K562 (cell line): Measurements from ENCODE around the gene FBXW8. TPM values are rescaled to one million over a fixed set of nuclear protein-coding genes. Genes with fewer than 3 reads are reported as not detected.

Source experiments
- CHD1 ChIP-seq: fragments of 200-600 bp; sonication (generic); IDR thresholded peaks from one replicate; pipeline ENCODE4 v1.6.1; 2012; ENCODE audit warnings: mild to moderate bottlenecking, moderate library complexity, low read length, inconsistent platforms
- E2F3 ChIP-seq: fragments of 250-450 bp; sonication (Bioruptor Pico); IDR thresholded peaks from 2 replicates; pipeline ENCODE4 v1.4.0; 2020; ENCODE audit warnings: mild to moderate bottlenecking
- ETV1 ChIP-seq: fragments of 450-650 bp; conservative IDR thresholded peaks from 2 replicates; pipeline ENCODE4 v1.6.1; 2016; ENCODE audit warnings: missing genetic modification characterization, control low read depth, low read depth, missing compliant biosample characterization
- HDAC1 ChIP-seq, 2 experiments: fragments of 450-650 bp; IDR thresholded peaks; 2 replicates each; pipeline ENCODE4 v1.6.1; 2016 to 2017; ENCODE audit warnings: inconsistent platforms in 1 of 2, mild to moderate bottlenecking in 1 of 2, moderate library complexity in 1 of 2
- HMGN3 ChIP-seq: IDR thresholded peaks from 2 replicates; pipeline ENCODE4 v1.6.1; 2011; ENCODE audit warnings: borderline replicate concordance, low read depth, mild to moderate bottlenecking, mixed read lengths, low read length; ENCODE audit not compliant: insufficient read length; ENCODE audit errors: extremely low read depth
- IRF2 ChIP-seq: sonication (generic); formaldehyde crosslinking; IDR thresholded peaks from 2 replicates; pipeline ENCODE4 v1.8.1; 2022; ENCODE audit warnings: mild to moderate bottlenecking, missing genetic modification reagents
- LCOR ChIP-seq: sonication (generic); formaldehyde crosslinking; IDR thresholded peaks from 2 replicates; pipeline ENCODE4 v1.8.0; 2022; ENCODE audit warnings: mild to moderate bottlenecking, missing genetic modification reagents
- MAFF ChIP-seq: IDR thresholded peaks from 2 replicates; pipeline ENCODE4 v1.6.1; 2012; ENCODE audit warnings: low read length, improper control_type of control experiment
- NFRKB ChIP-seq: fragments of 450-650 bp; IDR thresholded peaks from 2 replicates; pipeline ENCODE4 v1.6.1; 2016; ENCODE audit warnings: low read depth
- PCBP2 ChIP-seq: fragments of 200-400 bp; formaldehyde crosslinking; IDR thresholded peaks from 2 replicates; pipeline ENCODE4 v1.6.1; 2018; ENCODE audit warnings: low read length, low read depth, mild to moderate bottlenecking, moderate library complexity; ENCODE audit not compliant: poor library complexity, severe bottlenecking
- PRDM10 ChIP-seq: fragments of 450-650 bp; IDR thresholded peaks from 2 replicates; pipeline ENCODE4 v1.6.1; 2018; ENCODE audit not compliant: partially characterized antibody
- SREBF1 ChIP-seq: fragments of 150-350 bp; IDR thresholded peaks from 2 replicates; pipeline ENCODE4 v1.6.1; 2014; ENCODE audit warnings: antibody characterized with exemption, low read depth, low read length, borderline replicate concordance
- TCF7L2 ChIP-seq: fragments of 150-350 bp; IDR thresholded peaks from 2 replicates; pipeline ENCODE4 v1.6.1; 2016; ENCODE audit warnings: low read depth, mild to moderate bottlenecking, low read length, moderate library complexity
- ZBTB12 ChIP-seq: fragments of 250-450 bp; sonication (Bioruptor Pico); IDR thresholded peaks from 2 replicates; pipeline ENCODE4 v1.4.0; 2020
- ZNF184 ChIP-seq: sonication (generic); formaldehyde crosslinking; IDR thresholded peaks from 2 replicates; pipeline ENCODE4 v1.5.0; 2020; ENCODE audit warnings: missing genetic modification reagents
- ZNF253 ChIP-seq: fragments of 250-450 bp; sonication (Bioruptor Pico); conservative IDR thresholded peaks from 2 replicates; pipeline ENCODE4 v1.6.1; 2021; ENCODE audit warnings: mild to moderate bottlenecking
- ZNF280B ChIP-seq: fragments of 250-450 bp; sonication (Bioruptor Pico); IDR thresholded peaks from 2 replicates; pipeline ENCODE4 v1.5.1; 2021; ENCODE audit warnings: mild to moderate bottlenecking
- ZNF347 ChIP-seq: fragments of 450-650 bp; formaldehyde crosslinking; IDR thresholded peaks from 2 replicates; pipeline ENCODE4 v1.4.0; 2020; ENCODE audit warnings: low read depth, mild to moderate bottlenecking, moderate library complexity
- ZNF445 ChIP-seq: fragments of 250-450 bp; sonication (Bioruptor Pico); IDR thresholded peaks from 2 replicates; pipeline ENCODE4 v1.4.0; 2020; ENCODE audit warnings: low read depth, mild to moderate bottlenecking, moderate library complexity
- polyA plus RNA-seq, 8 experiments: library from polyadenylated mRNA; depleted of rRNA in 4 of 8; stranded (reverse) in 5 of 8; unstranded in 3 of 8; fragments of >200 nt; fragmentation: Nextera tagmentation in 2 of 8; fragmentation: Illumina TruSeq in 1 of 8; extraction: Ambion mirVana in 2 of 8; extraction: Trizol in 1 of 8; gene quantifications; 2 replicates each; pipeline versions ENCODE4 v1.2.1 to v1.2.3, GENCODE V29; 2011 to 2014; ENCODE audit warnings: inconsistent platforms in 1 of 8, missing spikeins in 1 of 8
- total RNA-seq, 7 experiments: library from RNA; depleted of rRNA in 6 of 7; stranded (reverse); fragments of >200 nt in 6 of 7; fragmentation: Illumina TruSeq in 2 of 7; extraction: Trizol in 2 of 7; gene quantifications; 2 replicates each; pipeline versions ENCODE4 v1.2.1 to v1.2.3, GENCODE V29; 2011 to 2021; ENCODE audit warnings: low replicate concordance in 1 of 7
- TF ChIP-seq, protein P1 (sequence below): fragments of 250-450 bp; sonication (Bioruptor Pico); IDR thresholded peaks from 2 replicates; pipeline ENCODE4 v1.4.0; 2020; ENCODE audit warnings: mild to moderate bottlenecking

The FBXW8 gene
- total and polyA plus RNA-seq, 9 of the 15 experiments (the other 6 are each of a cell fraction or from before 2014, with no cell fraction given): 0.58 to 8.3 (median 4.4) TPM

DNA sequence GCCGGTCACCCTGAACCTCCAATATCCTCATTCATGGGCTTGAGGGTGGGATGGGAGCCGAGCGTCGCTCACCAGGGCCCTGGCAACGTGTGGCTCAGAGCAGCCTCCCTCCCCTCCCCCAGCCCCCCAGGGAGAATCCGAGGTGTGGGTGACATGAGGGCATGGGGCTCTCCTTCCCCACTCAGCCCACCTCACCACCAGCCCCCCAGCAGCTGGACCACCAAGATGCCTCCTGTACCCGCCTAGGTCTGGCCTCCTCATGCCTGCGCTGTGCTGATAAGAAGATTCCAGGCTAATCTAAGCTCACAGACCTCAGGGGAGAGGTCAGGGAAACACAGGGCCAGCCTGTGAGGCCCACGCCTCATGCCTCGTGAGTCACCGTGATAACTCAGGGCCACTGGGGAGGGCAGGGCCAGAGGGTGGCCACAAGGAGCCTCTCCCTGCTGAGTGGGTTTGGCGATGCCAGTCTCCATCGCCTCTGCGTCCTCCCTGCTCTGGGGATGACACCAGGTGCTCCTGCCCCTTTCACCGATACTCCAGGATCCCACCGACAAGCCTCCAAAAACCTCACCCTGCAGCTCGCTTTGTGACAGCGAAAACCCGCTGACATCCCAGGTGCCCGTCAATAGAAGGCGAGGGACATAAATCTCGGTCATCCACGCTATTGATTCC, 131.6 kb downstream of the FBXW8 start (continued):
- TF ChIP-seq, protein P1, sequence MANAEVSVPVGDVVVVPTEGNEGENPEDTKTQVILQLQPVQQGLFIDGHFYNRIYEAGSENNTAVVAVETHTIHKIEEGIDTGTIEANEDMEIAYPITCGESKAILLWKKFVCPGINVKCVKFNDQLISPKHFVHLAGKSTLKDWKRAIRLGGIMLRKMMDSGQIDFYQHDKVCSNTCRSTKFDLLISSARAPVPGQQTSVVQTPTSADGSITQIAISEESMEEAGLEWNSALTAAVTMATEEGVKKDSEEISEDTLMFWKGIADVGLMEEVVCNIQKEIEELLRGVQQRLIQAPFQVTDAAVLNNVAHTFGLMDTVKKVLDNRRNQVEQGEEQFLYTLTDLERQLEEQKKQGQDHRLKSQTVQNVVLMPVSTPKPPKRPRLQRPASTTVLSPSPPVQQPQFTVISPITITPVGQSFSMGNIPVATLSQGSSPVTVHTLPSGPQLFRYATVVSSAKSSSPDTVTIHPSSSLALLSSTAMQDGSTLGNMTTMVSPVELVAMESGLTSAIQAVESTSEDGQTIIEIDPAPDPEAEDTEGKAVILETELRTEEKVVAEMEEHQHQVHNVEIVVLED: peak; percentile 49; the same call in 1 of the 2 replicates
- TF ChIP-seq ZNF347 (CRISPR knock-in tag): peak; percentile 60; the same call in 1 of the 2 replicates
- TF ChIP-seq E2F3 (CRISPR knock-in tag): peak; percentile 84
- TF ChIP-seq NFRKB: no peak
- no peak; the same call in none of the 2 replicates for TF ChIP-seq LCOR (CRISPR knock-in tag)
- no peak for TF ChIP-seq SREBF1
- TF ChIP-seq HDAC1 (IDR thresholded peaks at IDR 0.05): peak; percentile 72 to 96; a peak in 3 of 4 replicates
- TF ChIP-seq ZNF445 (CRISPR knock-in tag): no peak; the same call in 1 of the 2 replicates
- TF ChIP-seq ZNF253: no peak
- TF ChIP-seq ZNF184 (CRISPR knock-in tag): no peak
- no peak for TF ChIP-seq PCBP2
- peak; percentile 71 for TF ChIP-seq ETV1 (tag)
- no peak for TF ChIP-seq MAFF
- TF ChIP-seq TCF7L2: no peak
- peak; percentile 61 for TF ChIP-seq PRDM10
- peak; percentile 100 for TF ChIP-seq HMGN3
- no peak for TF ChIP-seq IRF2 (CRISPR knock-in tag)
- TF ChIP-seq ZNF280B (CRISPR knock-in tag): no peak
- TF ChIP-seq CHD1: no peak
- peak; percentile 55 for TF ChIP-seq ZBTB12
